ENCODE data around the gene NUDT1.

NUDT1 gene

DNA sequence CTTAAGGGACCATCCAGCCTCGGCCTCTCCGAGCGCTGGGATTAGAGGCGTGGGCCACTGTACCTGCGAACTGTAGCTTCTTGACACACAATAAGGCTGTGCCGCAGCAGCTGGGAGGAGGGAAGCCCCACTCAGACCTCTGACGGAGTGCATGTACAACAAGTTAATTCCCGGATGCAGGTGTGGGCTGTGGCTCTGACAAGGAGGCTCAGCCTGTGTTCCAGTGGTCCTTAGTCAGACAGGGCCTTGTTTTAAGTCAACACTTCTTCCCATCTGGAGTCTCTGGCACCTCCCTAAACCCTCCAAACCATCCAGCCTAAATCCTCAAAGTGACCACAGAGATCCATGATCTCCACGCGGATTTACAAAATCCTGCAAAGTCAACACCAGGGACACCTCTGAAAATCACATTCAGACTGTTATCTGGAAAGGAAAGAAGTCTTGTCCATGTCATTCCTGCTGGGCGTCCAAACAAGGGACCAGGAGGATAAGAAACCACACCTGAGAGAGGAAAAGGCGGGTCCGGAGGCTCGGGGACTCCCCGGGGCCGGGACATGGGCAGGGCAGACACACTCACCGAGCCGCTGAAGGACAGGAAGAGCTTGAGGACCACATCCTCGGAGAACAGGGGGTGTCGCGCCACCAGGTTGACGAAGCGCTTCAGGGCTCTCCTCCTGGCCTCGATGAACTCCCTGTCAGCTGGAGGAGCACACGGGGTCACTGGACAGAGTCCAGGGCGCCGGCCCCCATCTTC is 29.4 kb downstream of the NUDT1 start:
- no peak for DNase-seq

DNA sequence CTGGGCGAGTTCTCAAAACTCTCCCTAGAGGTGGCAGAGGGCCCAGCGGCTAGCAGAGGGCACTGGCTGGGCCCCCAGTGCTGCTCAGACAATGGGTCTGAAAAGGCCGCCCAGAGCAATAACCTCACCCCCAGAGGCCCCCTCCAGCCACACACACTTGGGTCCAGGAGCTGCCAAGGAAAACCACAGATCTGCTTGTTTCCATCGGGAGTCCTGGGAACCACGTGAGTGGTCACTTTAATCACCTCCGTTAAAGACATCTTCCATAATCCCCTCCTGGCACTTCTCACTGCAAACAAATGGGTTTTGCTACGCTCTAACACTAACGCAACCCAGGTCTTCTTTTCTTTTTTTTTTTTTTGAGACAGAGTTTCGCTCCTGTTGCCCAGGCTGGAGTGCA is 30.0 kb downstream of the NUDT1 start:
- DNase-seq: no peak

GRCh38 chr7:2273866-2274265 is 31.8 kb downstream of the NUDT1 start:
- DNase-seq: no peak

- DNase-seq: no peak
Measured at GRCh38 chr7:2274666-2275065, 32.6 kb downstream of the NUDT1 start.

- DNase-seq: no peak
Measured at GRCh38 chr7:2275101-2275500, 33.1 kb downstream of the NUDT1 start.

GRCh38 chr7:2276107-2276506 is 34.1 kb downstream of the NUDT1 start:
- no peak for DNase-seq

- no peak for DNase-seq
Measured at GRCh38 chr7:2278026-2278425, 36.0 kb downstream of the NUDT1 start.

GRCh38 chr7:2279896-2280295 is 37.9 kb downstream of the NUDT1 start:
- DNase-seq: no peak

GRCh38 chr7:2280424-2280823 is 38.4 kb downstream of the NUDT1 start:
- no peak for DNase-seq

- no peak for DNase-seq
Measured at GRCh38 chr7:2281541-2281940, 39.5 kb downstream of the NUDT1 start.

DNA sequence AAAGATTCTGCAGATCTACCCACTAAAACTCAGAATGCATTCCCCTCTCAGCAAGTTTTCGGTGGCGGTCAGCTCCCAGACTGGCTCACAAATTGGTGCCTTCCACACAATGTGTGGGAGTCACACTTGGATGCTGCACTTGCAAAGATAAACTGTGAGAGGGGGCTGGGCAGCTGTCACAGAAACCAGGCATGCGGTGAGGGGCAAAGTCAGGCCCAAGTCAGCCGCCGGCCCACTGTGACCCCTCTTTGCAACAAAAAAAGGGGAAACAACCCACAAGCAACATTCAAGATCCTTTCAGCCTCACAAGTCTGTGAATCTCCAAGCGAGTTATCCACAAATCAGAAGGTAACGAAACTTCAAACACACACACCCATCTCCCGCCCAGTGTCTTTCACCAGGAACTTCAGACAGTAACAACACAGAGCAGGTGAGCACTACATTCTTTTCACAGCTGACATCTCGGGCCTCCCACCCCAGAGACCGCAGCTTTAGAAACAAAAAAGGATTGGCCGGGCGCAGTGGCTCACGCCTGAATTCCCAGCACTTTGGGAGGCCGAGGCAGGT is 40.2 kb downstream of the NUDT1 start:
- no peak for DNase-seq

DNA sequence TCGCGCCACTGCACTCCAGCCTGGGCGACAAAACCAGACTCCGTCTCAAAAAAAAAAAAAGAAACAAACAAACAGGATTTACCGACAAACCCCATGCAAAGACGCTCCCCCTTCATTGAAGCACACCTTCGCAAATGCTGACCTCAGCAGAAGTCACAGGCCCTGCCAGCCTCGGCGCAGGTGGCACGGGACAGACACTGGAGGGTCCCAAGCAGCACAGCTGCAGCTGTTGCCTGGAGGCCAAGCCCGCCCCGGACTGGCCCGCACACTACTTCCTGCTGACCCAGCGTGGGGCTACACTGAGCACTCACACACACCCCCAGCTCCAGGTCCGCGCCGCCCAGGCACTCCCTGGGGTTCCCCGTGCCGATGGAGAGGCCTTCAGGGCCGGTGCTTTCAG is 41.0 kb downstream of the NUDT1 start:
- no peak for DNase-seq

DNA sequence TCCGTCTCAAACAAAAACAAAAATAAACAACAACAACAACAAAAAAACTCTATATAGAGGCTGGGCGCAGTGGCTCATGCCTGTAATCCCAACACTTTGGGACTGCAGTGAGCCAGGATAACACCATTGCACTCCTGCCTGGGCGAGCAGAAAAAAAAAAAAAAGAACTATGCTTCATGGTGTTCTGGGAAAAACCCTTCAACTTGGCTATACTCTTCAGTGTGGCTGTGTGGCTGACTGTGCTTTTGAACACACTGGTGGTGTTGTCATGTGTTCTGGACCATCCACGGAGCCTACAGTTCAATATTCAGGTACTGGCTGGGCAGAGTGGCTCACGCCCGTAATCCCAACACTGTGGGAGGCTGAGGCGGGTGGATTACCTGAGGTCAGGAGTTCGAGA is 45.7 kb downstream of the NUDT1 start:
- no peak for DNase-seq

- peak in 1 of 2 experiments; percentile 13 for DNase-seq
Measured at GRCh38 chr7:2288503-2288902, 46.5 kb downstream of the NUDT1 start.

GRCh38 chr7:2289111-2289586 is 47.1 kb downstream of the NUDT1 start:
- DNase-seq: no peak

DNA sequence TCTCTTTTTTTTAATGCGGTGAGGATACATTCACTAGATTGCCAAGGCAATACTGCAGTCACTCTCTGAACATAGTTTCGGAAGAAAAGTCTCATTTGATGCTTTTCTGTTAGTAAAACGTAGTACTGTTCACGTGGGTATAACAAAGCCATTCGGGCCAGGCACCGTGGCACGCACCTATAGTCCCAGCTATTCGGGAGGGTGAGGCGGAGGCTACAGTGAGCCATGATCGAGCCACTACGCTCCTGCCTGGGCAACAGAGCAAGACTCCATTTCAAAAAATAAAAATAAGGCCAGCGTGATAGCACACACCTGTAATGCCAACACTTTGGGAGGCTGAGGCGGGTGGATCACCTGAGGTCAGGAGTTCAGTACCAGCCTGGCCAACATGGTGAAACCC is 47.6 kb downstream of the NUDT1 start:
- DNase-seq: no peak

DNA sequence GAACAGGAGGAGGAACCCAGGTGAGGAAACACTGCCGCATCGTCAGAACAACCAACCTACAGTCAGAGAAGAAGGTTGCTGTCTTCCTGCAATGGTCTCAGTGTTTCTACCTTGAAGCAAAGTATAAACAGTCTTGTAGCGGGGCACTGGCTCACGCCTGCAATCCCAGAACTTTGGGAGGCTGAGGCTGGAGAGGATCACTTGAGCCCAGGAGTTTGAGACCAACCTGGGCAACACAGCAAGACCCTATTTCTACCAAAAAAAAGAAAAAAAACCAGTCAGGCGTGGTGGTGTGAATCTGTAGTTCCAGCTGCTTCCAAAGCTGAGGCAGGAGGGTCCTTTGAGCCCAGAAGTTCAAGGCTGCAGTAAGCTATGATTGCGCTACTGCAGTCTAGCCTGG is 48.9 kb downstream of the NUDT1 start:
- DNase-seq: no peak

DNA sequence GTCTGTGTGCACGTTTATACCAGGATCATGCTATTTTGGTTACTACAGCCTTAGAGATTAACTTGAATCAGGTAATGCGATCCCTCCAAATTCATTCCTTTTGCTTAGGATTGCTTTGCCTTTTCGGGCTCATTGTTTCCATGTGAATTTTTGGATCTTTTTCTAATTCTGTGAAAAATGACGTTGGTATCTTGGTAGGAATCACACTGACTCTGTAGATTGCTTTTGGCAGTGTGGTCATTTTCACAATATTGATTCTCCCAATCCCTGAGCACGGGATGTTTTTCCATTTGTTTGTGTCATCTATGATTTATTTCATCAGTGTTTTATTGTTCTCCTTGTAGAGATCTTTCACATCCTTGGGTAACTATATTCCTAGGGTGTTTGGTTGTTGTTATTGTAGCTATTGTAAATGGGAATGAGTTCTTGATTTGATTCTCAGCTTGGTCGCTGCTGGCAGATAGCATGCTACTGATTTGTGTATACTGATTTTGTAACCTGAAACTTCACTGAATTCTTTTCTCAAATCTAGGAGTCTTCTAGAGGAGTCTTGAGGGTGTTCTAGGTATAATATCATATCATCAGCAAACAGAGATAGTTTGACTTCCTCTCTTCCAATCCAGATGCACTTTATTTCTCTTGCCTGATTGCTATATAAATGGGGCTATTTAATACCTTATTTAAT is 54.1 kb downstream of the NUDT1 start:
- DNase-seq: no peak

- DNase-seq: peak in 1 of 2 experiments; percentile 14
Measured at GRCh38 chr7:2296832-2297231, 54.8 kb downstream of the NUDT1 start.

DNA sequence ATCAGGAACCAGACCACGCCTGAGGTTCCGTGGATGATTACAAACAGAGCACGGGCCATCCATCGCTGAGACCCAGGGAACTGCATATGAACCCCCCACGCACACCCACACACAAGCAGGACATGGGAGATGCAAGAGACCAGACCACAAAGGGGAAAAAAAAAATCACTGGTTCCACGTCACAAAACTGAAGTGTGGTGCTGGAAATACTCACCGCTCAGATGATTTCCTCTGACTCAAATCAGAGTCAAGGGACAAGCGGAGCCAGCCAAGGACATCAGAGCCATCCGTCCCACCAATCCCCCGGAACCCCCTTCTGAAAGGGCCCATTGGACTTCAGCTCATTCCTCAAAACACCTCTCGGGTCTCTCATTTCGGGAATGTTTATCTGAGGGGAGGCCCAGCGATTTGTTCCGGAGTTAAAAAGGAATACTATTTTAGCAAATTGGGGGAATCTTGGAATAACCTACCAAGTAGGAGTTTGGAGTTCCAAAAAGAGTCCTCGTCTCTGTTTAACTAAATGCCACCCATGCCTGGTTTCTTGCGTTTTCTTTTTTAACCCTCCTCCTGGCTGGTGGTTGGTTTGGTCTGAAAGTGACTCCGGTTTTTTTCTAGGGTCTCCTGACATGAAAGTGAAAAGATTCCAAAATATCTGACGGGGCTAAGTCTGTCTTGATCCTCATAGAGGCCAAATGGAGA is 57.3 kb downstream of the NUDT1 start:
- DNase-seq: no peak

GRCh38 chr7:2299870-2300512 is 58.0 kb downstream of the NUDT1 start:
- DNase-seq: no peak

Measured in NCI-H526 (cell line).